HCT116 (cell line): ENCODE measurements around the gene DTX1. TPM values are rescaled to one million over a fixed set of nuclear protein-coding genes. Genes with fewer than 3 reads are reported as not detected.

Source experiments
- ATAC-seq: fragments of 200-7000 bp; cut with Tn5 transposase; 2 replicates; pipeline ENCODE4 v1.9.1; 2020; ENCODE audit warnings: mild to moderate bottlenecking, moderate library complexity
- BruUV-seq: library from RNA; stranded (reverse); fragments of 400-500 nt; replicated peaks from 2 replicates; lab custom pipeline; 2021; lab: Mats Ljungman, UMichigan
- CTCF ChIA-PET: fragments of 300-600 bp; sonication (Branson Sonifier 250); formaldehyde crosslinking; loops from one replicate; lab custom pipeline; 2021; ENCODE audit warnings: antibody characterized with exemption; lab: Charles Lee
- POLR2A ChIA-PET: fragments of 300-600, 350-600 bp; sonication (Branson Sonifier 250); formaldehyde crosslinking; loops from one replicate; lab custom pipeline; 2021; ENCODE audit warnings: antibody characterized with exemption; lab: Charles Lee
- RAD21 ChIA-PET, 2 experiments: fragments of 300-600 bp; sonication (Branson Sonifier 250); formaldehyde crosslinking; loops; one replicate each; lab custom pipeline; 2023; ENCODE audit warnings: low total read pairs in 2 of 2; ENCODE audit not compliant: uncharacterized antibody in 2 of 2, unreplicated experiment in 2 of 2, low non-redundant PET in 1 of 2; lab: Charles Lee
- DNase-seq: peaks from one replicate; pipeline ENCODE4 v3.0.0-alpha.2; 2010; ENCODE audit warnings: low read depth, low spot score
- H2AFZ ChIP-seq: fragments of 200-600 bp; shearing (Covaris generic), sonication (generic); 2 replicates; pipeline ENCODE4 v1.6.1; 2017; ENCODE audit warnings: low read depth, mixed run types, mixed read lengths, antibody characterized with exemption, low read length; ENCODE audit not compliant: poor library complexity, severe bottlenecking
- H3K27ac ChIP-seq: 2 replicates; pipeline ENCODE4 v1.5.1; 2012; ENCODE audit warnings: low read depth, low read length
- H3K27me3 ChIP-seq: fragments of 200-600 bp; sonication (generic); 2 replicates; pipeline ENCODE4 v1.6.1; 2016; ENCODE audit warnings: mixed run types, low read length, mixed read lengths; ENCODE audit not compliant: insufficient read depth
- H3K36me3 ChIP-seq, 2 experiments: fragments of 200-500 bp in 1 of 2; fragments of 200-600 bp in 1 of 2; sonication (Bioruptor generic) in 1 of 2; sonication (generic) in 1 of 2; 2 replicates each; pipeline versions ENCODE4 v1.5.1 to v1.6.1; 2014 to 2016; ENCODE audit warnings: low read length in 2 of 2, inconsistent platforms in 1 of 2, mixed read lengths in 1 of 2, mixed run types in 1 of 2; ENCODE audit not compliant: insufficient read depth in 2 of 2, control insufficient read depth in 1 of 2
- H3K4me1 ChIP-seq, 2 experiments: fragments of 200-600 bp in 1 of 2; sonication (generic) in 1 of 2; 2 replicates each; pipeline versions ENCODE4 v1.5.1 to v1.6.1; 2012 to 2017; ENCODE audit warnings: low read length in 2 of 2, inconsistent platforms in 1 of 2, mild to moderate bottlenecking in 1 of 2, mixed read lengths in 1 of 2, mixed run types in 1 of 2, moderate library complexity in 1 of 2; ENCODE audit not compliant: insufficient read depth in 2 of 2, control insufficient read depth in 1 of 2
- H3K4me2 ChIP-seq: fragments of 200-600 bp; sonication (generic); 2 replicates; pipeline ENCODE4 v1.6.1; 2017; ENCODE audit warnings: mixed run types, low read length, mixed read lengths
- H3K4me3 ChIP-seq, 2 experiments: fragments of 200-600 bp in 1 of 2; sonication (generic) in 1 of 2; replicated peaks in 1 of 2; 2 replicates each; pipeline ENCODE4 v1.5.1; 2011 to 2016; ENCODE audit warnings: low read length in 2 of 2, control low read depth in 1 of 2, low read depth in 1 of 2, mild to moderate bottlenecking in 1 of 2, mixed read lengths in 1 of 2, mixed run types in 1 of 2
- H3K79me2 ChIP-seq: fragments of 200-600 bp; sonication (generic); 2 replicates; pipeline ENCODE4 v1.6.1; 2017; ENCODE audit warnings: mild to moderate bottlenecking, mixed run types, low read length, moderate library complexity, mixed read lengths; ENCODE audit not compliant: insufficient read depth
- H3K9ac ChIP-seq: fragments of 200-600 bp; sonication (generic); 2 replicates; pipeline ENCODE4 v1.6.1; 2016; ENCODE audit warnings: low read length, mixed read lengths
- H3K9me2 ChIP-seq: fragments of 200-600 bp; sonication (generic), shearing (Covaris generic); 2 replicates; pipeline ENCODE4 v1.6.1; 2017; ENCODE audit warnings: mixed run types, mild to moderate bottlenecking, moderate library complexity; ENCODE audit not compliant: insufficient read depth
- H3K9me3 ChIP-seq, 2 experiments: fragments of 200-500 bp in 1 of 2; fragments of 200-600 bp in 1 of 2; sonication (Bioruptor generic) in 1 of 2; sonication (generic) in 1 of 2; 2 replicates each; pipeline ENCODE4 v1.6.1; 2014 to 2017; ENCODE audit warnings: low read length in 2 of 2, mixed read lengths in 2 of 2, inconsistent platforms in 1 of 2, low read depth in 1 of 2, mild to moderate bottlenecking in 1 of 2, mixed run types in 1 of 2, moderate library complexity in 1 of 2; ENCODE audit not compliant: control insufficient read depth in 1 of 2, insufficient read depth in 1 of 2
- H4K20me1 ChIP-seq: fragments of 200-600 bp; sonication (generic), shearing (Covaris generic); 2 replicates; pipeline ENCODE4 v1.6.1; 2017; ENCODE audit warnings: mixed run types, mild to moderate bottlenecking, moderate library complexity; ENCODE audit not compliant: insufficient read depth
- CBX3 ChIP-seq: IDR thresholded peaks from 2 replicates; pipeline ENCODE4 v1.6.1; 2012; ENCODE audit warnings: low read depth
- CEBPB ChIP-seq: IDR thresholded peaks from 2 replicates; pipeline ENCODE4 v1.6.1; 2012; ENCODE audit warnings: low read depth
- CTCF ChIP-seq, 3 experiments: fragments of 200-600 bp in 1 of 3; sonication (generic) in 1 of 3; IDR thresholded peaks in 2 of 3; conservative IDR thresholded peaks in 1 of 3; 2 replicates each; pipeline ENCODE4 v1.5.1; 2012 to 2017; ENCODE audit warnings: low read depth in 2 of 3, low read length in 2 of 3, antibody characterized with exemption in 1 of 3, borderline replicate concordance in 1 of 3, control low read depth in 1 of 3, mild to moderate bottlenecking in 1 of 3, mixed read lengths in 1 of 3, mixed run types in 1 of 3, moderate library complexity in 1 of 3; ENCODE audit not compliant: insufficient read depth in 1 of 3
- EGR1 ChIP-seq: IDR thresholded peaks from 2 replicates; pipeline ENCODE4 v1.6.1; 2012; ENCODE audit warnings: low read depth
- ELF1 ChIP-seq: IDR thresholded peaks from 2 replicates; pipeline ENCODE4 v1.6.1; 2012; ENCODE audit warnings: low read depth, borderline replicate concordance
- EZH2 ChIP-seq: fragments of 200-600 bp; sonication (generic); IDR thresholded peaks from 2 replicates; pipeline ENCODE4 v1.6.1; 2017; ENCODE audit warnings: antibody characterized with exemption, mixed run types
- EZH2phosphoT487 ChIP-seq: fragments of 200-600 bp; IDR thresholded peaks from 2 replicates; pipeline ENCODE4 v1.6.1; 2018; ENCODE audit warnings: antibody characterized with exemption, borderline replicate concordance
- FOSL1 ChIP-seq: IDR thresholded peaks from 2 replicates; pipeline ENCODE4 v1.6.1; 2012; ENCODE audit warnings: low read depth
- JUND ChIP-seq: IDR thresholded peaks from 2 replicates; pipeline ENCODE4 v1.6.1; 2012
- MAX ChIP-seq: IDR thresholded peaks from 2 replicates; pipeline ENCODE4 v1.6.1; 2012
- POLR2A ChIP-seq: IDR thresholded peaks from 2 replicates; pipeline ENCODE4 v1.7.0; 2011; ENCODE audit warnings: borderline replicate concordance; ENCODE audit not compliant: insufficient read depth, insufficient read length; ENCODE audit errors: extremely low read depth
- POLR2AphosphoS5 ChIP-seq: IDR thresholded peaks from 2 replicates; pipeline ENCODE4 v1.6.1; 2011; ENCODE audit warnings: mild to moderate bottlenecking, low read depth, low read length, moderate library complexity
- RAD21 ChIP-seq: IDR thresholded peaks from 2 replicates; pipeline ENCODE4 v1.6.1; 2012; ENCODE audit warnings: low read depth, mild to moderate bottlenecking
- SIN3A ChIP-seq: IDR thresholded peaks from 2 replicates; pipeline ENCODE4 v1.6.1; 2012; ENCODE audit warnings: low read depth
- SP1 ChIP-seq: IDR thresholded peaks from 2 replicates; pipeline ENCODE4 v1.6.1; 2012; ENCODE audit warnings: low read depth
- SRF ChIP-seq: IDR thresholded peaks from 2 replicates; pipeline ENCODE4 v1.6.1; 2012; ENCODE audit warnings: low read depth
- TCF7L2 ChIP-seq: IDR thresholded peaks from 2 replicates; pipeline ENCODE4 v1.7.0; 2011; ENCODE audit warnings: borderline replicate concordance, inconsistent platforms; ENCODE audit not compliant: insufficient read depth, insufficient read length; ENCODE audit errors: extremely low read depth
- ZBTB33 ChIP-seq: IDR thresholded peaks from 2 replicates; pipeline ENCODE4 v1.6.1; 2011; ENCODE audit warnings: mild to moderate bottlenecking, low read length, moderate library complexity; ENCODE audit not compliant: insufficient replicate concordance; ENCODE audit errors: extremely low read depth
- ZFX ChIP-seq: fragments of 450-650 bp; IDR thresholded peaks from 2 replicates; pipeline ENCODE4 v1.6.1; 2017
- ZNF274 ChIP-seq: fragments of 200-500 bp; sonication (Bioruptor generic); IDR thresholded peaks from 2 replicates; pipeline ENCODE4 v1.6.1; 2014; ENCODE audit warnings: mild to moderate bottlenecking, low read depth, low read length, inconsistent platforms
- intact Hi-C: fragments of 100-400 bp; cut with micrococcal nuclease; formaldehyde crosslinking; loops from 2 replicates; pipeline ENCODE4 v1.10.0; 2022
- total RNA-seq: library from RNA; stranded (reverse); gene quantifications from one replicate; pipeline ENCODE4 v1.2.1, GENCODE V29; 2021; ENCODE audit not compliant: unreplicated experiment

Gene DTX1
- total RNA-seq, 1 experiment from 2014 or later = not detected

DNA sequence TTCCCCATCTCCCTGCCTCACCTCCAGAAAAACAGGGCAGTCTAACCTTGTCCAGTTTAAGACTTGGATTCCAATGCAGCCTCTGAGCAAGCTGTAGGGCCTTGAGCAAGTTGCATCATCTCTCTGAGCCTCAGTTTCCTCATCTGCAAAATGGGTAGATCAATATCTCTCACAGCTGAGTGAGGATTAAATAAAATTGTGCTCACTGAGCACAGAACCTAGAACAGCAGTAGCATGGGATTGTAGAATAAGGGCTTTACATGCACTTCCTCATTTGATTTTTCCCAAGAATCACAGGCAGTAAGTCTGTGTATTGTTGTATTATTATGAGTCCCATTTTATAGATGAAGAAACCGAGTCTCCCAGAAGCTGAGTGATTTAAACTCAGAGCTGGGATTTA lies 2.0 kb downstream of the DTX1 start:
- no peak overlapping the region for H2AFZ ChIP-seq
- no peaks in the 10 kb centered on the region for H3K36me3 ChIP-seq
- no peaks in the 10 kb centered on the region for H3K9me2 ChIP-seq
- ChIA-PET CTCF (no interaction called here), RAD21 (no interaction called here), POLR2A (no interaction called here)
- TF ChIP-seq SIN3A (no peak), SRF (no peak), POLR2A (no peak), ZBTB33 (no peak), POLR2AphosphoS5 (no peak), JUND (no peak), EZH2phosphoT487 (no peak), RAD21 (no peak), ZNF274 (no peak), EGR1 (no peak), FOSL1 (no peak), ZFX (no peak), CBX3 (no peak), CEBPB (no peak), MAX (no peak), TCF7L2 (no peak), SP1 (no peak), CTCF (IDR thresholded peaks at IDR 0.05 in 2 of 3, conservative IDR thresholded peaks at IDR 0.05 in 1 of 3; ENCODE audit: borderline replicate concordance in 1 of 3, insufficient read depth in 1 of 3, low read depth in 2 of 3, low read length in 2 of 3) (no peak), ELF1 (no peak), EZH2 (no peak)
- intact Hi-C loops = no loop called here
- no peak overlapping the region for H3K4me3 ChIP-seq
- no peak overlapping the region for H3K4me2 ChIP-seq
- H4K20me1 ChIP-seq = no peaks in the 10 kb centered on the region
- H3K9ac ChIP-seq = no peak overlapping the region
- H3K27me3 ChIP-seq = peaks cover 11% of the 10 kb centered on the region; the same call in 1 of the 2 replicates
- DNase-seq (no peak), ATAC-seq (no peak)
- H3K9me3 ChIP-seq = no peaks in the 10 kb centered on the region
- no peak overlapping the region for H3K27ac ChIP-seq
- H3K79me2 ChIP-seq = no peaks in the 10 kb centered on the region
- H3K4me1 ChIP-seq = no peaks in the 10 kb centered on the region
- no TSS peak for BruUV-seq
